TTC549 (cell line): ENCODE results near the gene MPDU1.

Experiments
- FAIRE-seq: peaks from 2 replicates; lab custom pipeline; 2012; peaks lifted over from hg19 to GRCh38; lab: Jason Lieb, UNC

The MPDU1 gene

GRCh38 chr17:7560172-7561027, 23.3 kb upstream of the MPDU1 start:
- FAIRE-seq = no peak

- no peak for FAIRE-seq
Observed at GRCh38 chr17:7561028-7561575, 22.6 kb upstream of the MPDU1 start.

- no peak for FAIRE-seq
Observed at GRCh38 chr17:7561589-7562207, 22.0 kb upstream of the MPDU1 start, which contains the start of gene SENP3. TSS of gene SENP3 (plus strand) at chr17:7561919. CDS start at chr17:7563077, 1,158 bp downstream.

GRCh38 chr17:7562208-7562605, 21.4 kb upstream of the MPDU1 start:
- no peak for FAIRE-seq

- FAIRE-seq = no peak
Observed at GRCh38 chr17:7563115-7563869, 20.4 kb upstream of the MPDU1 start.

GRCh38 chr17:7569571-7569970, 14.1 kb upstream of the MPDU1 start:
- FAIRE-seq = no peak

- no peak for FAIRE-seq
Observed at GRCh38 chr17:7570351-7570750, 13.3 kb upstream of the MPDU1 start.

GRCh38 chr17:7572338-7572587, 11.4 kb upstream of the MPDU1 start:
- no peak for FAIRE-seq

GRCh38 chr17:7572588-7573323, 10.9 kb upstream of the MPDU1 start:
- FAIRE-seq = peak; percentile 97

GRCh38 chr17:7573324-7574080, 10.2 kb upstream of the MPDU1 start:
- no peak for FAIRE-seq

- FAIRE-seq = no peak
Observed at GRCh38 chr17:7574176-7574953, 9.3 kb upstream of the MPDU1 start.

GRCh38 chr17:7575481-7575883, 8.2 kb upstream of the MPDU1 start:
- FAIRE-seq = no peak

GRCh38 chr17:7575959-7576358, 7.7 kb upstream of the MPDU1 start:
- FAIRE-seq = no peak

- no peak for FAIRE-seq
Observed at GRCh38 chr17:7576432-7576937, 7.2 kb upstream of the MPDU1 start.

- no peak for FAIRE-seq
Observed at GRCh38 chr17:7577327-7578199, 6.1 kb upstream of the MPDU1 start.

- FAIRE-seq = peak; percentile 26
Observed at GRCh38 chr17:7579001-7579833, 4.4 kb upstream of the MPDU1 start, which contains the start of gene CD68. TSS of gene CD68 (plus strand) at chr17:7579638. CDS start at chr17:7579678, 40 bp downstream.

- no peak for FAIRE-seq
Observed at GRCh38 chr17:7579834-7580603, 3.6 kb upstream of the MPDU1 start.
